Body of pancreas (tissue), 4 donors: ENCODE results near the gene PAM16. TPM values are rescaled to one million over a fixed set of nuclear protein-coding genes. Genes with fewer than 3 reads are reported as not detected.

Experiments used
- ATAC-seq: fragments of 150-250 bp; one replicate; pipeline ENCODE4 v1.9.1; 2016
- DNase-seq, 4 donors: peaks; one replicate each; pipeline ENCODE4 v3.0.0-alpha.2; 2019
- H3K27ac ChIP-seq, 4 donors: fragments of 200-600 bp; sonication (generic); 1 replicate in 3 of 4; 2 replicates in 1 of 4; pipeline versions ENCODE4 v1.5.1 to v1.6.1; 2016 to 2019; ENCODE audit warnings: mild to moderate bottlenecking in 1 of 4, mixed read lengths in 1 of 4, moderate library complexity in 1 of 4
- H3K27me3 ChIP-seq, 2 donors: fragments of 200-600 bp; sonication (generic); one replicate each; pipeline ENCODE4 v1.6.0; 2016; ENCODE audit warnings: mild to moderate bottlenecking in 1 of 2
- H3K36me3 ChIP-seq, 2 donors: fragments of 200-600 bp; sonication (generic); replicated peaks in 1 of 2; 2 replicates each; pipeline ENCODE4 v1.5.1; 2016; ENCODE audit warnings: low read depth in 2 of 2; ENCODE audit not compliant: insufficient read depth in 1 of 2
- H3K4me1 ChIP-seq: fragments of 200-600 bp; sonication (generic); one replicate; pipeline ENCODE4 v1.6.0; 2016
- H3K4me3 ChIP-seq, 2 donors: fragments of 200-600 bp; sonication (generic); 1 replicate in 1 of 2; 2 replicates in 1 of 2; pipeline ENCODE4 v1.5.1; 2016 to 2019
- H3K9me3 ChIP-seq, 3 donors: fragments of 200-600 bp; sonication (generic); 1 replicate in 2 of 3; 2 replicates in 1 of 3; pipeline ENCODE4 v1.5.1; 2016
- POLR2A ChIP-seq, 3 donors: fragments of 450-650 bp; IDR thresholded peaks; one replicate each; pipeline ENCODE4 v1.6.1; 2016; ENCODE audit warnings: antibody characterized with exemption in 3 of 3, mild to moderate bottlenecking in 2 of 3
- WGBS, 2 donors: methylation state at CpG; one replicate each; pipeline ENCODE4 v1.1.5; 2017; 5-methylcytosine and 5-hydroxymethylcytosine counted together
- intact Hi-C: fragments of 100-400 bp; cut with DNase I; formaldehyde crosslinking; loops from one replicate; pipeline ENCODE4 v1.15.1; 2023
- total RNA-seq, 2 donors: library from RNA; depleted of rRNA; stranded (reverse); fragments of >200 nt; gene quantifications; one replicate each; pipeline ENCODE4 v1.1.0, GENCODE V29; 2016
- TF ChIP-seq, protein P1 (sequence below), 7 experiments: fragments of 450-650 bp in 4 of 7; fragments of 200-600 bp in 3 of 7; sonication (generic) in 3 of 7; IDR thresholded peaks; one replicate each; pipeline ENCODE4 v1.5.1; 2016 to 2019; ENCODE audit warnings: antibody characterized with exemption in 7 of 7

PAM16 gene
- total RNA-seq, 2 donors from 2014 or later = 25.9 to 27.7 TPM

DNA sequence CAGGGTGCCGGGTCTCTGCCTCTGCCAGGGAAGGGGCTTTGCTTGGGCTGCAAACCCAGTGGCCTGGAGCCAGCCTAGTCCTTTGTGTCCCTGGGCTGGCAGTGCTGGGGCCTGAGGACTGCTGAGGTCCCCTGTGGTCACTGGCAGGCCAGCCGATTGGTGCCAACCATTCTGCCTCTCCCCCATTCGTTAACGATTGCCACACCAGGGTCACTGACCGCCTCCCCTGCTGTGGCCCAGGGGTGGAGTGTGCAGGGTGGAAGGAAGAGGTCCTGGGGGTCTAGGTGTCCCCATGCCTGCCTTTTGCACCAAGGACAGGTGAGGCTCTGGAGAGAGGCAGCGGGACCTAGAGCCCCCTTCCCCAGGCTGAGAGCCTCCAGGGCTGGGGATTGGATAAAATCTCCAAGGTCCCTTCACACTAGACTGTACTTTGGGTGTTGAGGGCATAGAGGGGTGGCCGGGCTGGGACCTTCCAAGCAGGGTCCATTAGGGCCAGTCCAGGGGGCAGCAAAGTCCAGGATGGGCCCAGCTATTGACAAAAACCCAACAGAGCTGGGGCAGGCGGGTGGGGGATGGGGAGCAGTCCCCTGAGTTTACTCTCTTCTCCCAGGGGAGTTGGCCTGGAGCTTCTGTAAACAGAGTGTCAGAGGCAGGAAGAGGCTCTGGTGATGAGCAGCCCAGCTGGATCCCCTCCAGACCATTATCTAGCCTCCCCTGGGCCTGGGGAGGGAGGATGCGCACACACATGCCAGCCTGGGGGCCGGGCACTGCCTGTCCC is 21.6 kb upstream of the PAM16 start:
- Histone ChIP-seq H3K36me3 (no peaks in the 10 kb centered on the region), H3K4me3 (peak overlapping the region; percentile 46 to 57), H3K27ac (peak overlapping the region; percentile 78 to 89 (median 86)), H3K9me3 (no peaks in the 10 kb centered on the region), H3K27me3 (no peaks in the 10 kb centered on the region), H3K4me1 (peaks cover 63% of the 10 kb centered on the region)
- TF ChIP-seq, protein P1, sequence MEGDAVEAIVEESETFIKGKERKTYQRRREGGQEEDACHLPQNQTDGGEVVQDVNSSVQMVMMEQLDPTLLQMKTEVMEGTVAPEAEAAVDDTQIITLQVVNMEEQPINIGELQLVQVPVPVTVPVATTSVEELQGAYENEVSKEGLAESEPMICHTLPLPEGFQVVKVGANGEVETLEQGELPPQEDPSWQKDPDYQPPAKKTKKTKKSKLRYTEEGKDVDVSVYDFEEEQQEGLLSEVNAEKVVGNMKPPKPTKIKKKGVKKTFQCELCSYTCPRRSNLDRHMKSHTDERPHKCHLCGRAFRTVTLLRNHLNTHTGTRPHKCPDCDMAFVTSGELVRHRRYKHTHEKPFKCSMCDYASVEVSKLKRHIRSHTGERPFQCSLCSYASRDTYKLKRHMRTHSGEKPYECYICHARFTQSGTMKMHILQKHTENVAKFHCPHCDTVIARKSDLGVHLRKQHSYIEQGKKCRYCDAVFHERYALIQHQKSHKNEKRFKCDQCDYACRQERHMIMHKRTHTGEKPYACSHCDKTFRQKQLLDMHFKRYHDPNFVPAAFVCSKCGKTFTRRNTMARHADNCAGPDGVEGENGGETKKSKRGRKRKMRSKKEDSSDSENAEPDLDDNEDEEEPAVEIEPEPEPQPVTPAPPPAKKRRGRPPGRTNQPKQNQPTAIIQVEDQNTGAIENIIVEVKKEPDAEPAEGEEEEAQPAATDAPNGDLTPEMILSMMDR (IDR thresholded peaks at IDR 0.05) = peak in 1 of 7 experiments; percentile 2
- peak; percentile 29 to 72 (median 68) for TF ChIP-seq POLR2A (IDR thresholded peaks at IDR 0.05)
- intact Hi-C loops = no loop called here
- WGBS, 2 donors = 37 to 57% methylated on average over 1 to 8 of the region's 10 CpGs
- DNase-seq (peak; percentile 57 to 78 (median 75)), ATAC-seq (peak; percentile 23)

DNA sequence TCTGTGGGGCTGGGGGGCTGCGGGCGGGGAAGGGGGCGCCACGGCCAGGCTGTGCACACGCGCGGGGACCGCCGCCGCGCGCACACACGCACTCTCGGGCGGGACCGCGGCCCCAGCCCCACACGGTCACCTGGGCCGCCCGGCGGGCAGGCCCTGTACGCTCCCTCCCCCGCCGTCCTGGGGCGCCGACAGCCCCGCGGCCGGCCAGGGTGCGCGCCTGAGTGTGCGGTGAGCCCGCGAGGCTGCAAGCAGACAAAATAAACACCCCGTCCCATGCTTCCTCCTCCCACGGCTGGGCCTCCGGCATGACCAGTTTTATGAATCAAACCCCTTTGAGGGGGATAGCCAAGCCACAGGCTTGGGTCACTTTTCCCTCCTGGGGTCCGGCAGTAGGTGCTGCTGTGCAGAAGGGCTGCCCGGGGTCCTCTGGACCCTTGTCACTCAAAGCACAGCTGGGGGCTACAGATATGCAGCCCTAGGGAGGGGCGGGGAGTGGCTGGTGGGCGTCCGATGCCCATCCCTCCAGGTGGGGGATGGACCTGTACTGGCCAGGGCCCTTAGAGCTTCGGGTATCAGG is 21.0 kb upstream of the PAM16 start:
- DNase-seq (peak in 1 of 4 donors; percentile 42), ATAC-seq (peak; percentile 10)
- TF ChIP-seq POLR2A (IDR thresholded peaks at IDR 0.05) = no peak
- no peaks in the 10 kb centered on the region for H3K9me3 ChIP-seq
- WGBS, 2 donors = 2% methylated on average over 43 of the region's 43 CpGs; no CpG with 5 or more reads in 1 of the 2 donors
- no peaks in the 10 kb centered on the region for H3K27me3 ChIP-seq
- H3K4me3 ChIP-seq = peak overlapping the region; percentile 46 to 57
- intact Hi-C loops = no loop called here
- peaks cover 58% of the 10 kb centered on the region for H3K4me1 ChIP-seq
- H3K36me3 ChIP-seq = no peaks in the 10 kb centered on the region
- peak overlapping the region; percentile 78 to 89 (median 86) for H3K27ac ChIP-seq

DNA sequence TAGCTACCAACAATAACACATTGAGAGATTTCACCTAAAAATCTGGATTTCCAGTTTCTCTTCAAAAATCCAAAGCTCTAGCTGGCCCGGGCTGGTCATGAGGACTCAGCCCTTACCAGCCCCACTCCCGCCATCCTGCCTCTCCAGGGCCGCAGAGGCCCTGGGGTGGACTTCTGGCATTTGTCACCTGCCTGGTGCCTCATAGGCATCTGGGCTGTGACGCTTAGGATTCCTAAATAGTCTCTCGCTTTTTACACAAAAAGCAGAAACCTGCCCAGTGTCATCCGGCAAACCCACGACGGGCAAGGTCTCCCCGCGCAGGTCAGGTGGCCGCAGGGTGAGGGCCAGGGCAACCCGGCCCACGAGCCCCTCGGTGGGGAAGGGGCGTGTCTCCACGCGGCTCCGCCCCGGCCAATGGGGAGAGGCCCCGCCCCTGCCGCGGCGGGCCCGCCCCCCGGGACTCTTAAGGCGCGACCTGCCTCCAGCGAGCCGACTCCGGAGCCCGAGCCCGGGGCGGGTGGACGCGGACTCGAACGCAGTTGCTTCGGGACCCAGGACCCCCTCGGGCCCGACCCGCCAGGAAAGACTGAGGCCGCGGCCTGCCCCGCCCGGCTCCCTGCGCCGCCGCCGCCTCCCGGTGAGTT is 20.4 kb upstream of the PAM16 start, which contains the start of gene VASN:
VASN (plus strand) TSS at position 492 of the 644 bp plus-strand sequence. CDS start 9,030 bp downstream, outside the sequence.
- intact Hi-C loops = no loop called here
- Histone ChIP-seq H3K9me3 (no peaks in the 10 kb centered on the region), H3K36me3 (no peaks in the 10 kb centered on the region), H3K4me3 (peak within 1 kb of the TSS; percentile 46 to 57), H3K27ac (peak within 1 kb of the TSS; percentile 78 to 89 (median 86)), H3K27me3 (no peaks in the 10 kb centered on the region), H3K4me1 (peaks cover 52% of the 10 kb centered on the region)
- TF ChIP-seq POLR2A (IDR thresholded peaks at IDR 0.05) = peak; percentile 92 to 95 (median 94)
- TF ChIP-seq, protein P1 (IDR thresholded peaks at IDR 0.05) = no peak
- peak; percentile 80 to 91 (median 84) for DNase-seq
- peak; percentile 70 for ATAC-seq
- WGBS, 2 donors = 5% methylated on average over 15 to 42 of the region's 50 CpGs

DNA sequence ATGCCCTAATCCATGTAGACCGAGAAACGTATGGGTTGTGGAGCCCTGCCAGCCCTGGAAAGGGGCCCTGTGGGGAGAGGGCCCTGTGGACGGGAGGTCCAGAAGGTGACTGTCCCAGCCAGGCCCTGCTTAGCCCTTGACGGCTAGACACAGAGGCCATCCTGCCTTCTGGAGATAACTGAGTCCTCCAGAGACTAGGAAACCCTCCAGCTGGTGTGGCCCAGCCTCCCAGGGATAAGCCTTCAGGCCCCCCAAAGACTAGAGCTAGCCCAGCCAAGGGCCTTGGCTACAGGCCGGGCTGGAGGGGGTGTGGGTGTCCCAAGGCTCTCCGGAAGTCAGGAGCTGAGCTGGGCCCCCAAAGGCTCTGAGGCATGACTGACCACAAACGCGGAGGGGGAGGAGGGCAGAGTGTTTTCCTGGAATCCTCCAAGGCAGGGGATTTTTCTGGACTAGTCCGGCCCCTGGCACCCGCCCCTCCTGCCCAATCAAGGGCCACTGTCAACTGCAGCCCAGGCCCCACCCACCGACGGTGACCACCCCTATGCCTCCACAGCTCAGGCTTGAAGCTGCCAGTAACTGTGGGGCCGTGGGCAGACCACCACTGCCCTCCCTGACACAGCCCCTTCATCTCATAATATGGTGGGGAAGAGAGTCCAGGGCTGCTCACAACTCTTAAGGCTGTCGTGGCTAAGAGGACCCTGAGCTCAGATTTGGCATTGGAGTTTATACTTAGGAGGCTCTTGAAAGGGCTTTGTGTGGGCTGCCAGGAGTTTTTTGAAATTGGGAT is 19.6 kb upstream of the PAM16 start:
- Histone ChIP-seq H3K9me3 (no peaks in the 10 kb centered on the region), H3K4me1 (peaks cover 45% of the 10 kb centered on the region), H3K27ac (peak overlapping the region in 3 of 4 donors; percentile 78 to 89 (median 85)), H3K36me3 (no peaks in the 10 kb centered on the region), H3K27me3 (no peaks in the 10 kb centered on the region), H3K4me3 (no peak overlapping the region)
- 76 to 77% methylated on average over 6 to 14 of the region's 14 CpGs for WGBS, 2 donors
- TF ChIP-seq, protein P1 (IDR thresholded peaks at IDR 0.05) = no peak
- no peak for TF ChIP-seq POLR2A (IDR thresholded peaks at IDR 0.05)
- DNase-seq = peak; percentile 40 to 65 (median 46)
- ATAC-seq = no peak
- intact Hi-C loops = no loop called here
